Activated naive CD4-positive, alpha-beta T cell treated with anti-CD3 and anti-CD28 coated beads, Interleukin-2, amount 50 U/mL, for 24 hours (primary cell): ENCODE data around the gene PKMYT1.

Source experiments
- H3K27ac Mint-ChIP-seq: one replicate; pipeline ENCODE4 v1.8.0; 2021; ENCODE audit warnings: mild to moderate bottlenecking, mixed read lengths
- H3K27me3 Mint-ChIP-seq: one replicate; pipeline ENCODE4 v1.8.0; 2021; ENCODE audit warnings: mixed read lengths
- H3K36me3 Mint-ChIP-seq: one replicate; pipeline ENCODE4 v1.8.0; 2021; ENCODE audit warnings: mixed read lengths
- H3K4me1 Mint-ChIP-seq: one replicate; pipeline ENCODE4 v1.8.0; 2021; ENCODE audit warnings: mixed read lengths
- H3K4me3 Mint-ChIP-seq: one replicate; pipeline ENCODE4 v1.8.0; 2021; ENCODE audit warnings: mild to moderate bottlenecking, mixed read lengths
- H3K9me3 Mint-ChIP-seq: one replicate; pipeline ENCODE4 v1.8.0; 2021; ENCODE audit warnings: mixed read lengths

The PKMYT1 gene

DNA sequence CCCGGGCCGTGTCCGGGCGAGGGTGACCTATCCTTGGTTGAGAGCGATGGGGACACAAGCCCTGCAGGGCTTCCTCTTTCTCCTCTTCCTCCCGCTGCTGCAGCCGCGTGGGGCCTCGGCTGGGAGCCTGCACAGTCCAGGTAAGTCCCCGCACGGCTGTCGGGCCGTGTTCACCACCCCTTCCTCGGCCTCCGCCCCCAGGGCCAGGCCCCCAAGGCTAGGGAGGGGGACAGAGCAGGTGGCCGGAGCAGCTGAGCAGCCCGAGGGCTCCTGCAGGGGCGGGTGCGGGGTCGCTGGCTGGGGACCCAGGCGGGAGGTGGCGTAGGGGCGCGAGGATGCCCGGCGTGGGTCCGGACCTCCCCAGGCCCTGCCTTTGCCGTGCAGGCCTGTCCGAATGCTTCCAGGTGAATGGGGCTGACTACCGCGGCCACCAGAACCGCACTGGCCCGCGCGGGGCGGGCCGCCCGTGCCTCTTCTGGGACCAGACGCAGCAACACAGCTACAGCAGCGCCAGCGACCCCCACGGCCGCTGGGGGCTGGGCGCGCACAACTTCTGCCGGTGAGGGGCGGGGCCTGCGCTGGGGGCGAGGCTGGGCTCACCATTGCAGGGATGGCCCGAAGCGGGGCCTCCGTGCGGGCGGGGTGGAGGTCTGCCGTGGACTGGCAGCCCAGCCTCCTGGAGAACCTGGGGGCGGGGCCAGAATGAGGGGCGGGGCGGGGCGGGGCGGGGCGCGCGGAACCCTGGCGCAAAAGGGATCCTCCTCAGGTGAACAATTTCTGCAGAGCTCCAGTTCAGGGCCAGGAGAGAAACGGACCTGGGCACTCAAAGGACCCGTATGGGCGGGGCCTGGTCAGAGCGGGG is 15.5 kb downstream of the PKMYT1 start:
- peaks cover 10% of the 10 kb centered on the region for H3K27me3 Mint-ChIP-seq
- H3K4me1 Mint-ChIP-seq: peaks cover 18% of the 10 kb centered on the region
- H3K27ac Mint-ChIP-seq: no peak overlapping the region
- no peaks in the 10 kb centered on the region for H3K9me3 Mint-ChIP-seq
- H3K4me3 Mint-ChIP-seq: peak overlapping the region; percentile 89
- no peaks in the 10 kb centered on the region for H3K36me3 Mint-ChIP-seq

- Mint-ChIP-seq H3K27me3 (peaks cover 10% of the 10 kb centered on the region), H3K4me1 (peaks cover 18% of the 10 kb centered on the region), H3K4me3 (peak within 1 kb of the TSS; percentile 89), H3K36me3 (no peaks in the 10 kb centered on the region), H3K9me3 (no peaks in the 10 kb centered on the region), H3K27ac (peak within 1 kb of the TSS; percentile 41)
These were observed 16.3 kb downstream of the PKMYT1 start, which contains the start of gene KREMEN2 for GRCh38 chr16:2963723-2964474. Gene KREMEN2, plus strand, starts transcription at chr16:2964275. Its CDS starts 246 bp downstream, at chr16:2964521.

DNA sequence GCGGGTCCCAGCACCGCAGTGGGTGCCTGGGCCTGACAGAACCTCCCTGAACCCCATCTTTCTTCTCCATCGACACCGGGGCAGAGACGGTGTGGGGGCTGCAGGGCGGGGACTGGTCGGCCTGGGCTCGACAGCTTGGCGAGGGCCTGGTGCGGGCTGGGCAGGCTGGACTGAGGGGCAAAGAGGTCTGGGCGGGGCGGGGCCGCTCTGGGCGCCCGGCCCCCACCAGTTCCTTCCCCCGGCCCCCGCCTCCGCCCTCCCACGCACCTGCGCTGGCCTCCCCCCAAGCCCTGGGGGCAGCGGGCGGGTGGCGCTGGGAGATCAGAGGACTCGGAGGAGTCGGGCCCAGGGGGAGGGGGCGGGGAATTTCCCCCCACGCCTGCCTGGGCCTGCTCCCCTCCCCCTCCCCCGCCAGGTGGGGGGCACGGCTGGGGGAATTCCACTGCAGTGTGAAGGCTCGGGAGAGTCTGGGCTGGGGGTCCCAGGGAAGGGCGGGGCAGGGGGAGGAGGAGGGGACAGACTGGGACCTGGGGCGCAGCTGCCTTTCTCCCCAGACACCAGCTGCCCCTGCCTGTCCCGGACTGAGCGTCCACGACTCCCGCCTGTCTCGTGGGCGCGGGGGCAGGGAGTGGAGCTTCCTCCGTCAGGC is 17.0 kb downstream of the PKMYT1 start:
- peaks cover 13% of the 10 kb centered on the region for H3K4me1 Mint-ChIP-seq
- no peaks in the 10 kb centered on the region for H3K36me3 Mint-ChIP-seq
- no peak overlapping the region for H3K27ac Mint-ChIP-seq
- no peaks in the 10 kb centered on the region for H3K9me3 Mint-ChIP-seq
- peak overlapping the region; percentile 72 for H3K4me3 Mint-ChIP-seq
- H3K27me3 Mint-ChIP-seq: peaks cover 7% of the 10 kb centered on the region

DNA sequence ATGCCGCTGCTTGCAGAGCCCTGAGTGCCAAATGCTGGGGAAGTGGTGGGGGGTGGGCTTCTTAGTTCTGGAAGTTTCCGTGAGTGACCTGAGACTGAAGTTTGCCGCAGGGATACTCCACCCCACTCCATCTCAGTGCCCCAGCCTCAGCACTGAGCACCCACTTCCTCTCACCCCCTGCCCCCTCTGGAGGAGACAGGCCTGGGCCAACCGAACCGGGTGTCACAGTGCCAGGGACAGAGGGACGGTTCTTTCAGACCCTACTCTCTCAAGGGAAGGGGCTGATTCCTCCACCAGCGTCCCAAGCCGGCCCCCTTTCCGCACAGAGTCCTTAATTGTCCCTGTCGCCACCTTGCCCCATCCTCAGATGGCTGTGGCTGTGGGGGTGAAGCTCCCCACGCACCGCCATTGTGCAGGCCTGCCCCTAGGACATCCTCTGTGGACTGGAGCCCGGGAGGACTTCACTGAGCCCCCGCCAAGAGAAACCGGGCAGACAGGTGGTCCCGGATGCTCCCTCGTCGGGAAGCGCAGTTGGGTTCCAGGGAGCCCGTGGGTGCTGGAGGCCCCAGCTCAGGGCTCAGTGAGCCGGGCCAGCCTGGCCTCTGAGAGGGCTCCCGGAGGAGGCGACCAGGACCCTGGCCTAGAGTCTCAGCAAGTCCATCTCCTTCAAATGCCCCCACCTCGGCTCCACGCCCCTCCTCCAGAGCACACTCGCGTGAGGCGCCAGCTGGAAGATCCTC is 17.7 kb downstream of the PKMYT1 start:
- Mint-ChIP-seq H3K4me3 (no peak overlapping the region), H3K27me3 (peaks cover 5% of the 10 kb centered on the region), H3K4me1 (peaks cover 9% of the 10 kb centered on the region), H3K27ac (no peak overlapping the region), H3K9me3 (no peaks in the 10 kb centered on the region), H3K36me3 (no peaks in the 10 kb centered on the region)

- Mint-ChIP-seq H3K9me3 (no peaks in the 10 kb centered on the region), H3K4me3 (no peak overlapping the region)
These were observed 19.8 kb downstream of the PKMYT1 start for GRCh38 chr16:2960183-2961010.

DNA sequence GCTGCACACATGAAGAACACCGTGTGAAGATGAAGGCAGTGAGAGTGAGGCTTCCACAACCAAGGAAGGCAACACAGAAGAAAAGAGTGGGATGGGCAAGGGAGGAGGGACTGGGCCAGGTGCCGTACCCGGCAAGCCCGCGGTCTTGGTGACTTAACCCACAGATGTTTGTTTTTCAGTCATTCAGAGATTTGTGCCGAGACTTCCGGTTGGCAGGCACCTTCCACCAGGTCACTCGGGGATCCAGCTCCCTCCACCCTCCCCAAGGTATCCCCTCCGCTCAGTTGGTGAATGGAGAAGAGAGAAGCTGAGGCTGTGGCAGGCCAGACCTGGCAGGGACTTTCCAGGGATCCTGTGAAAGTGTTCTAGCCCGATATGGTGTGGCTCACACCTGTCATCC is 21.0 kb downstream of the PKMYT1 start:
- Mint-ChIP-seq H3K9me3 (no peaks in the 10 kb centered on the region), H3K4me3 (no peak overlapping the region), H3K4me1 (peaks cover 8% of the 10 kb centered on the region), H3K36me3 (no peaks in the 10 kb centered on the region), H3K27ac (peak overlapping the region; percentile 18), H3K27me3 (peaks cover 3% of the 10 kb centered on the region)

More at GRCh38 chr16:2960183-2961010, 19.8 kb downstream of the PKMYT1 start:
- Mint-ChIP-seq H3K27me3 (peaks cover 6% of the 10 kb centered on the region), H3K36me3 (no peaks in the 10 kb centered on the region), H3K4me1 (peaks cover 9% of the 10 kb centered on the region), H3K27ac (peak overlapping the region; percentile 26)

- Mint-ChIP-seq H3K4me3 (no peak overlapping the region), H3K27me3 (peaks cover 1% of the 10 kb centered on the region), H3K4me1 (peaks cover under 1% of the 10 kb centered on the region), H3K9me3 (no peaks in the 10 kb centered on the region), H3K36me3 (no peaks in the 10 kb centered on the region), H3K27ac (no peak overlapping the region)
These were observed 23.7 kb downstream of the PKMYT1 start for GRCh38 chr16:2956579-2956956.

- no peaks in the 10 kb centered on the region for H3K4me1 Mint-ChIP-seq
- H3K4me3 Mint-ChIP-seq: no peak overlapping the region
- no peak overlapping the region for H3K27ac Mint-ChIP-seq
- H3K36me3 Mint-ChIP-seq: no peaks in the 10 kb centered on the region
- peaks cover 1% of the 10 kb centered on the region for H3K27me3 Mint-ChIP-seq
- no peaks in the 10 kb centered on the region for H3K9me3 Mint-ChIP-seq
These were observed 24.3 kb downstream of the PKMYT1 start for GRCh38 chr16:2955779-2956578.

GRCh38 chr16:2955438-2955778 is 24.8 kb downstream of the PKMYT1 start:
- Mint-ChIP-seq H3K27me3 (peaks cover 1% of the 10 kb centered on the region), H3K27ac (no peak overlapping the region), H3K4me3 (no peak overlapping the region), H3K36me3 (no peaks in the 10 kb centered on the region), H3K4me1 (no peaks in the 10 kb centered on the region), H3K9me3 (no peaks in the 10 kb centered on the region)

DNA sequence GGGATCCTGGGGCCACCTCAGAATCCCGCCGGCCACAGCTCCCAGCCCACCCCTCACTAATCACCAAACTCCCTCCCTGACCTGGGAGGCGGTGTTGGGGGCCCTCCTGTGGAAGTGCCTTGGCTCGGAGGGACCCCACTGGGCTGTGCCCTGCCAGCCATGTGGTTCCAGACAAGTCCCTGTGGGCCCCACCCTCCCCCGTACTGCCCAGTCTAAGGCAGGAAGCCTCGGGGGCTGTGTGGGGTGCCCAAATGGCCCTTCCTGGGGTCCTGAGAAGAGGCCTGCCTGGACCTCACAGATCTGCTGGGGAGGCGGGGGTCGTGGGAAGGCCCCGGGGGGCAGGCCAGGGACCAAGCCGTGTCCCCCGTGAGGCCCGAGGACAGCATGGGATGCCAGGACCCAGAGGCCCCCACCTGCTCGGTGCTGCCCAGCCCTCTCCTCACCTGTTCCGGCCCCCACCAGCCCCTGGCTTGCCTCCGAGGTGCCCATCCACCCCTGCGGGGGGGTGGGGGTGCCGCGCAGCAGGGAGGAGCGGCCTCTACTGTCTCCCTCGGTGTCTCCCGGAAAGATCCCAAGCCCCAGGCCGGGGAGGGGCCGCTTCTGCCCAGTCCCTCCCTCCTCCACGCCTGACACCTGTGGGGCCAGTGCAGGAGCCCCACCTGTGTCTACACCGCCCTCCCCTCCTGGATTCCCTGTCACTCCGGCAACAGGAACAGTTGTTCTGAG is 25.4 kb downstream of the PKMYT1 start:
- Mint-ChIP-seq H3K27me3 (peaks cover 1% of the 10 kb centered on the region), H3K4me1 (no peaks in the 10 kb centered on the region), H3K9me3 (no peaks in the 10 kb centered on the region), H3K27ac (no peak overlapping the region), H3K36me3 (no peaks in the 10 kb centered on the region), H3K4me3 (no peak overlapping the region)

- H3K27ac Mint-ChIP-seq: no peak overlapping the region
- H3K4me3 Mint-ChIP-seq: no peak overlapping the region
- no peaks in the 10 kb centered on the region for H3K9me3 Mint-ChIP-seq
These were observed 26.3 kb downstream of the PKMYT1 start for GRCh38 chr16:2953706-2954627.

GRCh38 chr16:2952679-2953078 is 27.6 kb downstream of the PKMYT1 start:
- H3K4me1 Mint-ChIP-seq: peaks cover 3% of the 10 kb centered on the region
- no peaks in the 10 kb centered on the region for H3K9me3 Mint-ChIP-seq

More at GRCh38 chr16:2953706-2954627, 26.3 kb downstream of the PKMYT1 start:
- Mint-ChIP-seq H3K36me3 (peaks cover 2% of the 10 kb centered on the region), H3K27me3 (peaks cover 1% of the 10 kb centered on the region), H3K4me1 (no peaks in the 10 kb centered on the region)

More at GRCh38 chr16:2952679-2953078, 27.6 kb downstream of the PKMYT1 start:
- Mint-ChIP-seq H3K27ac (no peak overlapping the region), H3K36me3 (peaks cover 2% of the 10 kb centered on the region), H3K27me3 (peaks cover 1% of the 10 kb centered on the region), H3K4me3 (no peak overlapping the region)
